ENCODE results near the gene FMNL2. TPM values are rescaled to one million over a fixed set of nuclear protein-coding genes. Genes with fewer than 3 reads are reported as not detected.

The FMNL2 gene
- total and polyA plus RNA-seq, 8 donors = 7.8 to 100.0 (median 36.5) TPM

- Histone ChIP-seq H3K4me1 (peaks cover 6 to 47% (median 30%) of the 10 kb centered on the region in 4 donors), H3K9me3 (no peaks in the 10 kb centered on the region), H3K4me3 (no peak overlapping the region), H3K27me3 (no peaks in the 10 kb centered on the region), H3K27ac (peak overlapping the region in 4 of 5 donors; percentile 39 to 72 (median 46)), H3K36me3 (no peaks in the 10 kb centered on the region)
- TF ChIP-seq CTCF (IDR thresholded peaks at IDR 0.05) (no peak), POLR2AphosphoS5 (IDR thresholded peaks at IDR 0.05) (no peak)
- intact Hi-C loops (cut with DNase I; ENCODE audit: low total_unique reads) = no loop called here
- WGBS, 5 donors = 81 to 89% (median 87%) methylated on average over 3 of the region's 3 CpGs
- no peak for DNase-seq
These were observed 151.9 kb downstream of the FMNL2 start for GRCh38 chr2:152486737-152487400.

- H3K4me1 ChIP-seq = peaks cover 6 to 48% (median 27%) of the 10 kb centered on the region in 4 donors
- 36 to 73% (median 48%) methylated on average over 2 of the region's 2 CpGs for WGBS, 5 donors
- DNase-seq = no peak
- intact Hi-C loops (cut with DNase I; ENCODE audit: low total_unique reads) = no loop called here
- no peak for TF ChIP-seq POLR2AphosphoS5 (IDR thresholded peaks at IDR 0.05)
- TF ChIP-seq CTCF (IDR thresholded peaks at IDR 0.05) = no peak
- no peak for TF ChIP-seq EP300 (IDR thresholded peaks at IDR 0.05)
- TF ChIP-seq POLR2A (IDR thresholded peaks at IDR 0.05) = no peak
- no peaks in the 10 kb centered on the region for H3K27me3 ChIP-seq
- no peak overlapping the region for H3K27ac ChIP-seq
- no peaks in the 10 kb centered on the region for H3K9me3 ChIP-seq
- H3K4me3 ChIP-seq = no peak overlapping the region
- H3K36me3 ChIP-seq = no peaks in the 10 kb centered on the region
These were observed 153.1 kb downstream of the FMNL2 start for GRCh38 chr2:152488075-152488474.

GRCh38 chr2:152489364-152489763 lies 154.4 kb downstream of the FMNL2 start:
- no peaks in the 10 kb centered on the region for H3K9me3 ChIP-seq
- intact Hi-C loops (cut with DNase I; ENCODE audit: low total_unique reads) = no loop called here
- 40 to 57% (median 54%) methylated on average over 2 of the region's 2 CpGs for WGBS, 5 donors
- no peak for TF ChIP-seq POLR2AphosphoS5 (IDR thresholded peaks at IDR 0.05)
- TF ChIP-seq POLR2A (IDR thresholded peaks at IDR 0.05) = no peak
- TF ChIP-seq EP300 (IDR thresholded peaks at IDR 0.05) = no peak
- TF ChIP-seq CTCF (IDR thresholded peaks at IDR 0.05) = no peak
- no peaks in the 10 kb centered on the region for H3K27me3 ChIP-seq
- no peak overlapping the region for H3K4me3 ChIP-seq
- H3K4me1 ChIP-seq = peaks cover 6 to 61% (median 37%) of the 10 kb centered on the region in 4 donors
- no peaks in the 10 kb centered on the region for H3K36me3 ChIP-seq
- no peak for DNase-seq
- H3K27ac ChIP-seq = no peak overlapping the region

- 54 to 69% (median 58%) methylated on average over 6 of the region's 6 CpGs for WGBS, 5 donors
- intact Hi-C loops (cut with DNase I; ENCODE audit: low total_unique reads) = no loop called here
- no peak overlapping the region for H3K4me3 ChIP-seq
- peak overlapping the region in 4 of 5 donors; percentile 4 to 48 (median 24) for H3K27ac ChIP-seq
- no peaks in the 10 kb centered on the region for H3K36me3 ChIP-seq
- H3K4me1 ChIP-seq = peaks cover 6 to 58% (median 33%) of the 10 kb centered on the region in 4 donors
- DNase-seq = peak in 1 of 2 donors; percentile 57
- TF ChIP-seq POLR2A (IDR thresholded peaks at IDR 0.05) (no peak), CTCF (IDR thresholded peaks at IDR 0.05) (no peak), EP300 (IDR thresholded peaks at IDR 0.05) (no peak), POLR2AphosphoS5 (IDR thresholded peaks at IDR 0.05) (no peak)
- H3K9me3 ChIP-seq = no peaks in the 10 kb centered on the region
- no peaks in the 10 kb centered on the region for H3K27me3 ChIP-seq
These were observed 155.9 kb downstream of the FMNL2 start for GRCh38 chr2:152490686-152491455.

Measured in stomach (tissue), 9 donors.